CD4-positive, alpha-beta T cell treated with Interleukin-15 for 4 hours (primary cell): ENCODE results near the gene SLC22A23.

Source experiments
- DNase-seq: peaks from one replicate; pipeline ENCODE4 v3.0.0-alpha.2; 2020; ENCODE audit warnings: low spot score

Gene SLC22A23

GRCh38 chr6:3221578-3221977 lies 235.3 kb downstream of the SLC22A23 start:
- no peak for DNase-seq

DNA sequence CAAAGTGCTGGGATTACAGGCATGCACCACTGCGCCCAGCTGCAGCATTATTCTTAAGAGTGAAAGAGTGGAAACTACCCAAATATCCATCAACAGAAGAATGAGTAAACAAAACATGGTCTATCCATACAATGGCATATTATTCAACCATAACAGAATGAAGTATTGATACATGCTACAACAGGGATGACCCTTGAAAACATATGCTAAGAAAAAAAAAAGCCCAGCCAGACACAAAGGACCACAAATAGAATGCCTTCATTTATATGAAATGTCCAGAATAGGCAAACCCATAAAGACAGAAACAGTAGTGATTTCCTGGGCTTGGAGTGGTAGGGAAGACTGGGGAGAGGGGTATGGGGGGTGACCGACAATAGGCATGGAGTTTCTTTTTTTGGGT lies 236.5 kb downstream of the SLC22A23 start:
- no peak for DNase-seq
